ENCODE measurements around the gene ADGRB3.

Gene ADGRB3

GRCh38 chr6:69340196-69340595 is 705.1 kb downstream of the ADGRB3 start:
- Histone ChIP-seq H3K4me3 (ENCODE audit: low read depth in 1 of 5, low read length in 5 of 5) (no peak overlapping the region), H3K9me3 (ENCODE audit: control insufficient read depth in 5 of 5, low read length in 5 of 5) (no peaks in the 10 kb centered on the region), H3K9ac (ENCODE audit: low read length in 5 of 5) (no peak overlapping the region), H3K36me3 (ENCODE audit: control insufficient read depth in 5 of 5, insufficient read depth in 5 of 5, low read length in 5 of 5) (no peaks in the 10 kb centered on the region), H3K27ac (ENCODE audit: low read depth, low read length) (no peak overlapping the region), H3K27me3 (ENCODE audit: control insufficient read depth in 5 of 5, insufficient read depth in 4 of 5, low read length in 5 of 5) (no peaks in the 10 kb centered on the region), H3K4me1 (ENCODE audit: control insufficient read depth in 5 of 5, insufficient read depth in 5 of 5, low read length in 5 of 5) (no peaks in the 10 kb centered on the region)

DNA sequence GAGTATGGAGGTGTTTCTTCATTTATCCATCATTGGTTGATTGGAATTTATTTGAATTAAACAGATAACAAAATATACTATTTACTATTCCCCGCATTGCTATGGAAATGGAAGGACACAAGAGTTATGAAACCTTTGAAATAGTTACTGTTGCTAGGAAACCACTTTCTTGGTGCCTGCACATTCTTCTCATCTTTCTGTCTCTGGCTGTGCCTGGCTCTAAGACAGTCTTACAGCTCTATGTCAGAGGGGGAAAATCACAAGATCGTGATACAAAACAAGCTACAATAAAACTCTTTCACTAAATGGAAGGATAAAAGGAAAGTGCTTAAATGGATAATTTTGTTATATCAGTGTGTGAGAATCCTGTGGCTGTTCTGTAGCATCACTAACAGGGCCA is 708.8 kb downstream of the ADGRB3 start:
- Histone ChIP-seq H3K36me3 (ENCODE audit: control insufficient read depth in 5 of 5, insufficient read depth in 5 of 5, low read length in 5 of 5) (no peaks in the 10 kb centered on the region), H3K27me3 (ENCODE audit: control insufficient read depth in 5 of 5, insufficient read depth in 4 of 5, low read length in 5 of 5) (no peaks in the 10 kb centered on the region), H3K4me3 (ENCODE audit: low read depth in 1 of 5, low read length in 5 of 5) (no peak overlapping the region), H3K9ac (ENCODE audit: low read length in 5 of 5) (no peak overlapping the region), H3K4me1 (ENCODE audit: control insufficient read depth in 5 of 5, insufficient read depth in 5 of 5, low read length in 5 of 5) (no peaks in the 10 kb centered on the region), H3K9me3 (ENCODE audit: control insufficient read depth in 5 of 5, low read length in 5 of 5) (no peaks in the 10 kb centered on the region), H3K27ac (ENCODE audit: low read depth, low read length) (no peak overlapping the region)

GRCh38 chr6:69349771-69350170 is 714.7 kb downstream of the ADGRB3 start:
- H3K9me3 ChIP-seq (ENCODE audit: control insufficient read depth in 5 of 5, low read length in 5 of 5), result no peaks in the 10 kb centered on the region
- no peaks in the 10 kb centered on the region for H3K4me1 ChIP-seq (ENCODE audit: control insufficient read depth in 5 of 5, insufficient read depth in 5 of 5, low read length in 5 of 5)
- no peaks in the 10 kb centered on the region for H3K27me3 ChIP-seq (ENCODE audit: control insufficient read depth in 5 of 5, insufficient read depth in 4 of 5, low read length in 5 of 5)
- no peaks in the 10 kb centered on the region for H3K36me3 ChIP-seq (ENCODE audit: control insufficient read depth in 5 of 5, insufficient read depth in 5 of 5, low read length in 5 of 5)
- no peak overlapping the region for H3K9ac ChIP-seq (ENCODE audit: low read length in 5 of 5)
- H3K27ac ChIP-seq (ENCODE audit: low read depth, low read length), result no peak overlapping the region
- H3K4me3 ChIP-seq (ENCODE audit: low read depth in 1 of 5, low read length in 5 of 5), result no peak overlapping the region

GRCh38 chr6:69362209-69362608 is 727.1 kb downstream of the ADGRB3 start:
- Histone ChIP-seq H3K27ac (ENCODE audit: low read depth, low read length) (no peak overlapping the region), H3K9ac (ENCODE audit: low read length in 5 of 5) (no peak overlapping the region), H3K27me3 (ENCODE audit: control insufficient read depth in 5 of 5, insufficient read depth in 4 of 5, low read length in 5 of 5) (no peaks in the 10 kb centered on the region), H3K4me1 (ENCODE audit: control insufficient read depth in 5 of 5, insufficient read depth in 5 of 5, low read length in 5 of 5) (no peaks in the 10 kb centered on the region), H3K4me3 (ENCODE audit: low read depth in 1 of 5, low read length in 5 of 5) (no peak overlapping the region), H3K36me3 (ENCODE audit: control insufficient read depth in 5 of 5, insufficient read depth in 5 of 5, low read length in 5 of 5) (no peaks in the 10 kb centered on the region), H3K9me3 (ENCODE audit: control insufficient read depth in 5 of 5, low read length in 5 of 5) (no peaks in the 10 kb centered on the region)

DNA sequence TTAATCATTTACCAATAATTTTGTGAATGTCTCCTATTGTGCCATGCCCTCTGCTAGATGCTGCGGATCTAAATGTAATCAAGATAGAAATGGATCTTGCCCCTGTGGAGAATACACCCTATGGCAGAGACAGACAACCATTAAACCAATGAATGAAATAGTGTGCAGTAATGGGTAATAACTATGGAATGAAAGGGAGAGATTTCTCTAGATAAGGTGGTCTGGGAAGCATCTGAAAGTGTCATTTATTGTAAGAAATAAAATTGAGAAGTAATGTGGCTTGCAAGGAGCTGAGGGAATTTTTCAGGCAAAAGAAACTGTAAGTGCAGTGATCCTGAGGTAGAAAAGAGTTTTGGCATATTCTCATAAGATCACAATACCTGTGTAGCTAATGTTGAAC is 731.7 kb downstream of the ADGRB3 start:
- no peaks in the 10 kb centered on the region for H3K36me3 ChIP-seq (ENCODE audit: control insufficient read depth in 5 of 5, insufficient read depth in 5 of 5, low read length in 5 of 5)
- no peak overlapping the region for H3K27ac ChIP-seq (ENCODE audit: low read depth, low read length)
- no peak overlapping the region for H3K9ac ChIP-seq (ENCODE audit: low read length in 5 of 5)
- no peak overlapping the region for H3K4me3 ChIP-seq (ENCODE audit: low read depth in 1 of 5, low read length in 5 of 5)
- no peaks in the 10 kb centered on the region for H3K27me3 ChIP-seq (ENCODE audit: control insufficient read depth in 5 of 5, insufficient read depth in 4 of 5, low read length in 5 of 5)
- H3K4me1 ChIP-seq (ENCODE audit: control insufficient read depth in 5 of 5, insufficient read depth in 5 of 5, low read length in 5 of 5), result no peaks in the 10 kb centered on the region
- no peaks in the 10 kb centered on the region for H3K9me3 ChIP-seq (ENCODE audit: control insufficient read depth in 5 of 5, low read length in 5 of 5)

DNA sequence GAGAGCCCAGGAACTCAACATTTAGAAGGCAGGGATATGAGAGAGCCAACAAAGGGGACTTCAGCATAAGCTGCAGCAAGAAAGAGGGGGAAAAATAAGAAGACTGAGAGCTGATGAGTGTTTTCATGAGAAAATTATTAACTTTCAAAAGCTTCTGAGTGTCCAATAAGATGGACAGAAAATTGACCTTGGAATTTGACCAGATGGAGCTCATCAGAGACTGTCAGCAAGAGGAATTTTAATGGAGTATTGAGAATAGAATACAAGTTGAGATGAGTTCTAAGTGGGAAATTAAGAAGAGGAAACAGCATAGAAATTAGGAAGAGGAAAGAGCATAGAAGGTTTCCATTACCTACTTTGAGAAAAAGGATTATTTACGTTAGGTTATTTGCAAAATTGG is 733.5 kb downstream of the ADGRB3 start:
- Histone ChIP-seq H3K27ac (ENCODE audit: low read depth, low read length) (no peak overlapping the region), H3K36me3 (ENCODE audit: control insufficient read depth in 5 of 5, insufficient read depth in 5 of 5, low read length in 5 of 5) (no peaks in the 10 kb centered on the region), H3K27me3 (ENCODE audit: control insufficient read depth in 5 of 5, insufficient read depth in 4 of 5, low read length in 5 of 5) (no peaks in the 10 kb centered on the region), H3K9me3 (ENCODE audit: control insufficient read depth in 5 of 5, low read length in 5 of 5) (no peaks in the 10 kb centered on the region), H3K4me1 (ENCODE audit: control insufficient read depth in 5 of 5, insufficient read depth in 5 of 5, low read length in 5 of 5) (no peaks in the 10 kb centered on the region), H3K9ac (ENCODE audit: low read length in 5 of 5) (no peak overlapping the region), H3K4me3 (ENCODE audit: low read depth in 1 of 5, low read length in 5 of 5) (no peak overlapping the region)

DNA sequence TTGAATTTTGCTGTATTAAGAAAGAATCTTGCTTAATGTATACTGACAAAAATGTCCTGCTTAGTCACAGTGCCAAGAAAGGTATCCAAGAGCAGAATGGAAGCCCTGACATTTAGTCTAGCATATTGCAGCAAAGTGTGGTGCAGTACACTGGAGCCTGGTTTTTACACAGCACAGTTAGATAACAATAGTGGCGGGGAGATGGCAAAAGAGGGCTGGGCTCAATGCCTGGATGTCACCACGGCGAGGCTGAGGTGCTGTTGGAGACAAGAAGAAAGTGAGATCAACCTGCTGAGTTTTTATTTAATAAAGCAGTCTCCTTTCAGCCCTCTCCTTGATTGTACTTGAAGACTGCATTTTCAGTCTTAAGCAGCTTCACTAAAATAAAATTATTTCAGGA is 735.7 kb downstream of the ADGRB3 start:
- no peak overlapping the region for H3K27ac ChIP-seq (ENCODE audit: low read depth, low read length)
- no peaks in the 10 kb centered on the region for H3K9me3 ChIP-seq (ENCODE audit: control insufficient read depth in 5 of 5, low read length in 5 of 5)
- no peak overlapping the region for H3K4me3 ChIP-seq (ENCODE audit: low read depth in 1 of 5, low read length in 5 of 5)
- no peak overlapping the region for H3K9ac ChIP-seq (ENCODE audit: low read length in 5 of 5)
- no peaks in the 10 kb centered on the region for H3K27me3 ChIP-seq (ENCODE audit: control insufficient read depth in 5 of 5, insufficient read depth in 4 of 5, low read length in 5 of 5)
- no peaks in the 10 kb centered on the region for H3K36me3 ChIP-seq (ENCODE audit: control insufficient read depth in 5 of 5, insufficient read depth in 5 of 5, low read length in 5 of 5)
- H3K4me1 ChIP-seq (ENCODE audit: control insufficient read depth in 5 of 5, insufficient read depth in 5 of 5, low read length in 5 of 5), result no peaks in the 10 kb centered on the region

DNA sequence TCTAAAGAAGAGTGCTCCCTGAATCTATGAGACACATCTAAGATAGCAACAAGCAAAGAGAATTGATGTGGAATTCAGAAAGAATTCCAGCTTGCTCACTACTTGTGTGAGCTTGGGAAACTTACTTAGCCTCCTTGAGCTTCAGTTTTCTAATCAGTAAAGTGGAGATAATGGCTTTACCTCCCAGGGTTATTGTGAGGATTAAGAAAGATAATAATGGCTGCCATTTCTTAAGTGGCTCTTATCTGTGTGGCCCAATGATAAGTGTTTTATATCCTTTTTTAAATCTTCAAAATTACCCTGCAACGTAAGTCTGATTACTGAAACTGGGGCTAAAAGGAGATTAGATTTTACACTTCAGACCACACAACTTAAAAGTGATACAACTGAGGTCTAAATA is 743.2 kb downstream of the ADGRB3 start:
- no peaks in the 10 kb centered on the region for H3K27me3 ChIP-seq (ENCODE audit: control insufficient read depth in 5 of 5, insufficient read depth in 4 of 5, low read length in 5 of 5)
- H3K9ac ChIP-seq (ENCODE audit: low read length in 5 of 5), result no peak overlapping the region
- no peaks in the 10 kb centered on the region for H3K9me3 ChIP-seq (ENCODE audit: control insufficient read depth in 5 of 5, low read length in 5 of 5)
- H3K4me1 ChIP-seq (ENCODE audit: control insufficient read depth in 5 of 5, insufficient read depth in 5 of 5, low read length in 5 of 5), result no peaks in the 10 kb centered on the region
- no peak overlapping the region for H3K27ac ChIP-seq (ENCODE audit: low read depth, low read length)
- no peak overlapping the region for H3K4me3 ChIP-seq (ENCODE audit: low read depth in 1 of 5, low read length in 5 of 5)
- H3K36me3 ChIP-seq (ENCODE audit: control insufficient read depth in 5 of 5, insufficient read depth in 5 of 5, low read length in 5 of 5), result no peaks in the 10 kb centered on the region

- Histone ChIP-seq H3K4me3 (ENCODE audit: low read depth in 1 of 5, low read length in 5 of 5) (no peak overlapping the region), H3K27me3 (ENCODE audit: control insufficient read depth in 5 of 5, insufficient read depth in 4 of 5, low read length in 5 of 5) (no peaks in the 10 kb centered on the region), H3K4me1 (ENCODE audit: control insufficient read depth in 5 of 5, insufficient read depth in 5 of 5, low read length in 5 of 5) (no peaks in the 10 kb centered on the region), H3K9me3 (ENCODE audit: control insufficient read depth in 5 of 5, low read length in 5 of 5) (no peaks in the 10 kb centered on the region), H3K9ac (ENCODE audit: low read length in 5 of 5) (no peak overlapping the region), H3K27ac (ENCODE audit: low read depth, low read length) (no peak overlapping the region), H3K36me3 (ENCODE audit: control insufficient read depth in 5 of 5, insufficient read depth in 5 of 5, low read length in 5 of 5) (no peaks in the 10 kb centered on the region)
Observed at GRCh38 chr6:69379518-69379917, 744.4 kb downstream of the ADGRB3 start.

GRCh38 chr6:69383627-69384026 is 748.5 kb downstream of the ADGRB3 start:
- no peaks in the 10 kb centered on the region for H3K9me3 ChIP-seq (ENCODE audit: control insufficient read depth in 5 of 5, low read length in 5 of 5)
- no peaks in the 10 kb centered on the region for H3K27me3 ChIP-seq (ENCODE audit: control insufficient read depth in 5 of 5, insufficient read depth in 4 of 5, low read length in 5 of 5)
- H3K36me3 ChIP-seq (ENCODE audit: control insufficient read depth in 5 of 5, insufficient read depth in 5 of 5, low read length in 5 of 5), result no peaks in the 10 kb centered on the region
- H3K4me1 ChIP-seq (ENCODE audit: control insufficient read depth in 5 of 5, insufficient read depth in 5 of 5, low read length in 5 of 5), result no peaks in the 10 kb centered on the region
- no peak overlapping the region for H3K27ac ChIP-seq (ENCODE audit: low read depth, low read length)
- H3K9ac ChIP-seq (ENCODE audit: low read length in 5 of 5), result no peak overlapping the region
- no peak overlapping the region for H3K4me3 ChIP-seq (ENCODE audit: low read depth in 1 of 5, low read length in 5 of 5)

DNA sequence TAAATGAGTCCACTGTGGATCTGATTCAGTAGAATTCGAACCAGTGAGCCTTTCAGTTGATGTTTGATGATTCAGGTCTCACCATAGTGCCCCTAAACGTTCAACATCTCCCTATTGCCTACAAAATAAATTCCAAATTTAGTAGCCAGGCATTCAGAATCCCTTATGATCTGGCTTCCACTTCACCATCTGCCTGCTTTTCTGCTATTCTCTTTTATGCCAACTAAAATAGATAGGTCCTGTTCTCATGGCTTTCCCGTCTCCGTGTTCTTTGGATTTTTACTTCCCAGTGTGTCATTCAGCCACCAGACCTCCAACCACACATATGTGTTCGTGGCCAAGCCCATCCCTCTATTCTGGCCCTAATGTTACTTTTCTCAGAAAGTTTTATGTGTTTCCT is 751.3 kb downstream of the ADGRB3 start:
- H3K9me3 ChIP-seq (ENCODE audit: control insufficient read depth in 5 of 5, low read length in 5 of 5), result no peaks in the 10 kb centered on the region
- H3K27ac ChIP-seq (ENCODE audit: low read depth, low read length), result no peak overlapping the region
- no peak overlapping the region for H3K4me3 ChIP-seq (ENCODE audit: low read depth in 1 of 5, low read length in 5 of 5)
- no peaks in the 10 kb centered on the region for H3K4me1 ChIP-seq (ENCODE audit: control insufficient read depth in 5 of 5, insufficient read depth in 5 of 5, low read length in 5 of 5)
- no peak overlapping the region for H3K9ac ChIP-seq (ENCODE audit: low read length in 5 of 5)
- no peaks in the 10 kb centered on the region for H3K36me3 ChIP-seq (ENCODE audit: control insufficient read depth in 5 of 5, insufficient read depth in 5 of 5, low read length in 5 of 5)
- no peaks in the 10 kb centered on the region for H3K27me3 ChIP-seq (ENCODE audit: control insufficient read depth in 5 of 5, insufficient read depth in 4 of 5, low read length in 5 of 5)

Measured in subcutaneous abdominal adipose tissue (tissue), 5 donors.